Measurements from ENCODE around the gene TBCC. TPM values are rescaled to one million over a fixed set of nuclear protein-coding genes. Genes with fewer than 3 reads are reported as not detected.

Gene TBCC
- total and polyA plus RNA-seq, 2 of the 8 experiments (the other 6 are each of a cell fraction or from before 2014, with no cell fraction given), result 22.7 to 25.5 TPM

- CTCF ChIA-PET (ENCODE audit: partially characterized antibody), result interaction anchor here (0.9 to 6.1 kb wide), 4 partner anchors 12 to 43 kb away, joined by 3 to 41 read pairs (median 8); no protein-coding TSS in a partner anchor
- Histone ChIP-seq H4K8ac (ENCODE audit: extremely low read depth, insufficient read depth, low read length) (no peak overlapping the region), H3K56ac (replicated peaks; ENCODE audit: insufficient read length, low read depth, low read length) (no peak overlapping the region), H2BK5ac (ENCODE audit: low read depth, low read length) (peak overlapping the region; percentile 57; the same call in 1 of the 2 replicates), H2BK15ac (ENCODE audit: low read length) (peak overlapping the region; percentile 31; the same call in 1 of the 2 replicates), H2BK20ac (ENCODE audit: low read length) (no peak overlapping the region; the same call in 1 of the 2 replicates), H3K79me1 (ENCODE audit: low read depth, low read length) (no peaks in the 10 kb centered on the region), H3K9ac (replicated peaks in 1 of 4; ENCODE audit: extremely low read depth in 1 of 4, low read depth in 3 of 4, low read length in 3 of 4) (no peak overlapping the region), H3K4me1 (replicated peaks in 1 of 4; ENCODE audit: control insufficient read depth in 3 of 4, insufficient read depth in 4 of 4, low read length in 3 of 4) (peaks cover 0 to 6% (median 3%) of the 10 kb centered on the region in 4 experiments; a peak in 4 of 7 replicates), H2AK5ac (ENCODE audit: low read depth, low read length) (no peak overlapping the region), H2BK120ac (replicated peaks; ENCODE audit: low read depth, low read length) (no peak overlapping the region), H3K36me3 (ENCODE audit: control insufficient read depth in 2 of 4, insufficient read depth in 4 of 4, low read length in 3 of 4) (no peaks in the 10 kb centered on the region), H3K79me2 (ENCODE audit: control insufficient read depth in 1 of 2, insufficient read depth in 2 of 2, low read length in 2 of 2) (no peaks in the 10 kb centered on the region), H3K27me3 (replicated peaks in 1 of 4; ENCODE audit: control insufficient read depth in 3 of 4, extremely low read depth in 1 of 4, insufficient read depth in 3 of 4, low read length in 3 of 4) (no peaks in the 10 kb centered on the region), H4K20me1 (replicated peaks in 1 of 2; ENCODE audit: control insufficient read depth in 1 of 2, insufficient read depth in 2 of 2, low read length in 2 of 2) (no peaks in the 10 kb centered on the region), H3K9me3 (ENCODE audit: insufficient read depth in 2 of 2, low read depth in 1 of 2, low read length in 1 of 2) (no peaks in the 10 kb centered on the region), H3K18ac (ENCODE audit: extremely low read depth, low read length) (no peak overlapping the region), H3K23me2 (ENCODE audit: low read depth, low read length) (peaks cover 2% of the 10 kb centered on the region; the same call in 1 of the 2 replicates), H4K5ac (ENCODE audit: insufficient read length, low read depth, low read length) (no peak overlapping the region), H3K4me3 (ENCODE audit: extremely low read depth in 1 of 4, insufficient read depth in 2 of 4, low read depth in 3 of 4, low read length in 4 of 4) (no peak overlapping the region), H2AFZ (ENCODE audit: low read length) (peak overlapping the region; percentile 98), H3K23ac (ENCODE audit: insufficient read length) (no peak overlapping the region), H3K27ac (ENCODE audit: low read depth, low read length) (no peak overlapping the region), H3K4me2 (ENCODE audit: insufficient read depth in 1 of 2, low read depth in 2 of 2, low read length in 2 of 2) (0 out of 4 replicates have a peak overlapping the region, but pooled peaks have one; percentile 26 to 61), H2BK12ac (ENCODE audit: low read depth, low read length) (no peak overlapping the region; the same call in 1 of the 2 replicates), H3K14ac (ENCODE audit: insufficient read length) (no peak overlapping the region), H4K91ac (replicated peaks; ENCODE audit: insufficient read length, low read length) (no peak overlapping the region), H3K4ac (replicated peaks; ENCODE audit: insufficient read length, low read depth, low read length) (no peak overlapping the region)
- TF ChIP-seq SUZ12 (IDR thresholded peaks at IDR 0.05; ENCODE audit: low read length), result no peak
- no peak for TF ChIP-seq BRCA1 (IDR thresholded peaks at IDR 0.05; ENCODE audit: low read depth, low read length)
- TF ChIP-seq GABPA (IDR thresholded peaks at IDR 0.05; ENCODE audit: borderline replicate concordance, insufficient read depth, low read length), result no peak
- TF ChIP-seq CBX8 (IDR thresholded peaks at IDR 0.05; ENCODE audit: borderline replicate concordance, low read depth, low read length), result no peak
- no peak for TF ChIP-seq MAFK (IDR thresholded peaks at IDR 0.05; ENCODE audit: low read depth, low read length)
- no peak for TF ChIP-seq CHD2 (IDR thresholded peaks at IDR 0.05; ENCODE audit: low read length)
- no peak for TF ChIP-seq CTBP2 (IDR thresholded peaks at IDR 0.05; ENCODE audit: borderline replicate concordance, insufficient read depth, insufficient read length, low read length)
- TF ChIP-seq SP1 (IDR thresholded peaks at IDR 0.05; ENCODE audit: low read depth, low read length), result no peak
- TF ChIP-seq SRF (IDR thresholded peaks at IDR 0.05; ENCODE audit: low read depth, low read length), result no peak
- TF ChIP-seq ATF3 (IDR thresholded peaks at IDR 0.05; ENCODE audit: insufficient read depth, low read depth, low read length), result no peak
- TF ChIP-seq RBBP5 (IDR thresholded peaks at IDR 0.05; ENCODE audit: borderline replicate concordance, low read depth, low read length), result no peak
- TF ChIP-seq SP2 (IDR thresholded peaks at IDR 0.05; ENCODE audit: low read length), result no peak
- no peak for TF ChIP-seq CREB1 (IDR thresholded peaks at IDR 0.05)
- no peak for TF ChIP-seq EZH2 (IDR thresholded peaks at IDR 0.05; ENCODE audit: low read depth, low read length, severe bottlenecking)
- FAIRE-seq (no peak), DNase-seq (ENCODE audit: low read depth in 1 of 2, low spot score in 2 of 2) (no peak)
- POLR2A ChIA-PET (ENCODE audit: partially characterized antibody), result interaction anchor here (0.7 to 2.0 kb wide), 10 partner anchors 9 to 548 kb away, joined by 3 to 14 read pairs (median 4); partner anchors contain the start of gene RPL7L1
- 98% methylated on average over 4 of the region's 4 CpGs; no CpG with 5 or more reads in 1 of the 2 experiments for WGBS, 2 experiments (ENCODE audit: extremely low coverage in 1 of 2, insufficient coverage in 1 of 2, insufficient read length in 1 of 2, insufficient replicate concordance in 2 of 2, low coverage in 1 of 2, low lambda C conversion rate in 2 of 2, missing lambda C conversion rate in 1 of 2)
These were observed 40.9 kb downstream of the TBCC start for GRCh38 chr6:42704937-42705374.
